NOMO-1 treated with dmso at 0.1 percent for 144 hours (cell line): Measurements from ENCODE around the gene SIGLEC8.
"Not testable (repeated sequence)": the region's sequence is repeated elsewhere in the genome, so short reads cannot be mapped to it uniquely, and the experiment has no call there.

Source experiments
- DNase-seq: peaks from one replicate; lab custom pipeline; 2025; ENCODE audit not compliant: unreplicated experiment; lab: John Stamatoyannopoulos, UW

Gene SIGLEC8

GRCh38 chr19:51458051-51458645 is at the start of gene SIGLEC8:
Gene SIGLEC8, minus strand, starts transcription at chr19:51458454. Its CDS starts 67 bp downstream, at chr19:51458387.
- no peak for DNase-seq

- DNase-seq = peak; percentile 33
Measured at GRCh38 chr19:51507640-51508058, 49.4 kb upstream of the SIGLEC8 start.

GRCh38 chr19:51507192-51507591 is 48.9 kb upstream of the SIGLEC8 start:
- no peak for DNase-seq

GRCh38 chr19:51505904-51506303 is 47.6 kb upstream of the SIGLEC8 start:
- no peak for DNase-seq

DNA sequence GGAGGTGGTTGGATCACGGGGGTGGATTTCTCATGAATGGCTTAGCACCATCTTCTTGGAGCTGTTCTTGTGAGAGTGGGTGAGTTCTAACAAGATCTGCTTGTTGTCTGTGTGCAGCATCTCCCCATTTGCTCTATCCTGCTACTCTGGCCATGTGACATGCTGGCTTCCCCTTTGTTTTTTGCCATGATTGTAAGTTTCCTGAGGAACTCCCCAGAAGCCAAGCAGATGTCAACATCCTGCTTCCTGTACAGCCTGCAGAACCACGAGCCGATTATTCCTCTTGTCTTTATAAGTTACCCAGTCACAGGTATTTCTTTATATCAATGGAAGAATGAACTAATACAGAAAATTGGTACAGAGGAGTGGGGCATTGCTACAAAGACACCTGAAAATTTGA is 45.6 kb upstream of the SIGLEC8 start:
- DNase-seq = no peak

- peak; percentile 23 for DNase-seq
Measured at GRCh38 chr19:51503286-51503817, 45.1 kb upstream of the SIGLEC8 start.

DNA sequence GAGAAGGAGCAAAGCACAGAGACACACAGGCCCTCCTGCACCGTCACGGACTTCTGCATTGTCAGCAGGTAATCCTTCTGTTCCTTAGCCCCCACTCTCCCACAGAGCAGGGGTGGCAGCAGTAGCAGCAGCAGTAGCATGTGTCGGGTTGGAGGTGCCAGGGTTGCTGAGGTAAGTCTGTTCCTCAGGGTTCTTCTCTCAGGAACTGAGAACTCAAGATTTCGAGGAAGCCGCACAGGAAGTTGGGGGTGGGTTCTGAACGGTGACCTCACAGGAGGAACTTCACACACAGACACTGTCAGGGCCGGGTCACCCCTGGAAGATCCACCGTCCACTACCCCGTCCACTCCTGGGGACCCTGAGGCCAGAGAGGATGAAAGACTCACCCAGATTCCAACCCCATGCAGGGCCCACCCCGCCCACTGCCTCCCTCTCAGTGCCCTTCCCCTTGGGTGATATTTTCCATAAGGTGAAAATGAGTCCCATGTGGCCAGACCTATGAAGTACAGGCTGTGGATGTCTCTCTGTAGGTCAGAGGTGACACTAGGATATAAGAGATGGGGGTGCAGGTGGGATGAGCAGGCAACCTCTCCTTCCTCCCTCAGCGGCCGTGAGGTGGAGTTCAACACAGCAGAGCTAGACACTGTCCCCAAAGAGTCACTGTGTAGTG is 43.5 kb upstream of the SIGLEC8 start, which contains the start of gene SIGLEC12:
TSS of gene SIGLEC12 (minus strand) at position 207 of the 670 bp plus-strand sequence. CDS start at position 140, 67 bp downstream.
- peak; percentile 23 for DNase-seq

GRCh38 chr19:51500931-51501330 is 42.7 kb upstream of the SIGLEC8 start:
- DNase-seq = not testable (repeated sequence)

DNA sequence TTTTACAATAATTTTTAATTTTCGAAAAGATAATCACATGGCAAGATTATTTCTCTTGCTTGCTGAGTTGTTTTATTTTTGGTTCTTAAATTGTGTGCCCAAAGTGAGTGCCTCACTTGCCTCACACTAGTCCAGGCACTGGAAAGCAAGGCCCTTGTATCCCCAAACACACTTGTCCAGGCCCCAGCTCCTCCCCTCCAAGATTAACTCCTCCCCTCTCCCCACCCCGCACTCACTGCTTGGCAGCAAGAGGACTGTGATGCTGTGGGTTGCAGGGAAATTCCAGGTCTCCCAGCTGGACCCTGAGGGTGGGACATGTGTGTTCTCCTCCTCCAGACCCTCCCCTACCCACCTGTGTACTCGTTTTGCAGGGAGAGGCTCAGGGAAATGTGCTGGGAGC is 39.4 kb upstream of the SIGLEC8 start:
- no peak for DNase-seq

DNA sequence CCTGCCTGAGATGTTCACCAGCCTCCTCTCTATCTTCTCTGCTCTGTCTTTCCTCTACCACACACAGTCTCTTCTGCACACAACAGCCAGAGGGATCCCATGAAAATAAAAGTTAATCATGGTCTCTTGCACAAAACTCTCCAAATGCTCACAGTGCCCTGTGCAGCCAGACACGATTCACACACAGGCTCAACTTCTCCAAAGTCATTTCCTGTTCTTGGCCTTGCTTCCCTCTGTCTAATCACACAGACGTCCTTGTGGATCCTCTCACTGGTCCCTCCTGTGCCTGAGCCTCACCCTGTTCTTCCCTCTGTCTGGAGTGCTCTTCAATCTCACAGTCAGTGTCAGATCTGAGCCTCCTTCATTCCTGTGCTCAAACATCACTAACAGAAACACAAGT is 35.5 kb upstream of the SIGLEC8 start:
- peak; percentile 22 for DNase-seq

- no peak for DNase-seq
Measured at GRCh38 chr19:51491586-51491985, 33.3 kb upstream of the SIGLEC8 start.

DNA sequence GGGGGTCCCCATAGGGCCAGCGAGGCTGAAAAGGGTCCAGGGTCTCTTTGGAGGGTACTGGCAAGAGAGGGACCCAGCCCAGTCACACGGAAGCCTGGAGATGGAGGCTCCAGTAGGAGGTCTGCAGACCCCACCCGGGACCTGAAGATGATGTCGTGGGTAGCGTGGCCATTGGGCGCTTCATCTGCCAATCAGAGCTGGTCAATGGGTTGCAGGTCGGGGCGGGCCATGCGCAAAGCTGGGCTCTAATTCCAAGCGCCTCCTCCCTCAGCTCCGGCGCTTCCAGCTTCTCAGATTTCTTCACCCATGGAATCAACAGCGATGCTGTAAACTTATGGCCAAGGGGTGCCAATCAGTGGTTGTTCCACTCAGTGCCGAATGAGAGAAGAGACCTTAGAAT is 32.4 kb upstream of the SIGLEC8 start:
- DNase-seq = no peak

DNA sequence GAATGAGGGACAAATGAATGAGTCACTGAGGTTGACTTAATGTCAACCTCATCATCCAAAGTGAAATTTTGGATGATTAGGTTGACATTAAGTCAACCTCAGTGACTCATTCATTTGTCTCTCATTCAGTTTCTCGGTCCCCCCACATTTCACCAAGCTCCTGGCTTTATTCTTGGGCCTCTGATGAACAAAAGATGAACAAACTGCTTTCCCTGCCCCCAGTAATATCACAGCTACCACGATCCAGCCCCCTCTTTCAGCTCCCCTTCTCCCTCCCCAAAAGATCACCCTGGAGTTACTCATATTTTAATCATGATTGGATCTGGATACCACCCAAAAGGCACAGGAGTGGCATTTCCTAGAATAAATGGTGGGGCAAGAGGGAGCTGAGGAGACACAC is 30.9 kb upstream of the SIGLEC8 start:
- DNase-seq = no peak

DNA sequence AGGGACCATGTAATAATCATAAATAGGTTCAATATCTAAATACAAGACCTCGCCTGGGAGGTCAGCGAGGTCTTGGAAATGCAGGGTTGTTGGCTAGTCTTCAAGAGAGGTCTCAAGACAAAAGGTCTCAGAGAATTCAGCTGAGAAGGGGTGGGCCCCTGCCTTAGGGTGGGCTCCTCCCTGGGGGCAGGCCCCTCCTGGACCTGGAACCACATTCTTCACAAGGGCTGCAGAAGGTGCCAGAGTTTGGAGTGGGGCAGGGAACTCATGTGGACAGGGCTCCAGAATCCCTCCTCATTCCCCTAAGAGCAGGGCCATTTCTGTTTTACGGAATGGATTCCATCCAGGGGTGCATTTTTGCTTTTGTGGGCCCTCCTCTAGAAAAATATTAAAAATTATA is 30.2 kb upstream of the SIGLEC8 start:
- DNase-seq = no peak

- no peak for DNase-seq
Measured at GRCh38 chr19:51485960-51486660, 27.9 kb upstream of the SIGLEC8 start.

- DNase-seq = no peak
Measured at GRCh38 chr19:51480590-51480989, 22.3 kb upstream of the SIGLEC8 start.

- DNase-seq = no peak
Measured at GRCh38 chr19:51479531-51480331, 21.5 kb upstream of the SIGLEC8 start.

- no peak for DNase-seq
Measured at GRCh38 chr19:51478381-51479234, 20.4 kb upstream of the SIGLEC8 start, which contains the start of gene CEACAM18. Gene CEACAM18, plus strand, starts transcription at chr19:51478539.

GRCh38 chr19:51477344-51477743 is 19.1 kb upstream of the SIGLEC8 start:
- DNase-seq = no peak

DNA sequence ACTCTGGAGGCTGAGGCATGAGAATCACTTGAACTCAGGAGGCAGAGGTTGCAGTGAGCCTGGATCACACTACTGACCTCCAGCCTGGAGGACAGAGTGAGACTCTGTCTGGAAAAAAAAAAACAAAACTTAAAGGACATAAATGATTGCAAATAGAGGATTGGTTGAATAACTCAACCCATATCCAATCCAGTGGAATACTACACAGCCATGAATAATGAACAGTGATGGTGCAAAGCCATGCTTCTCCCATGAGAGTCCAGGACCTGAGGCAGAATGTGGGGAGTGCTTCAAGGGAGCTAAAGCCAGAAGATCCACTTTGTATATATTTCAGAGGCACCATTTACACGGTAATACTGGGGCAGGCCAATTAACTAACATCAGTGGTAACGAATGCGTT is 17.9 kb upstream of the SIGLEC8 start:
- no peak for DNase-seq
